HepG2 (cell line): ENCODE results near the gene TUBB4B. TPM values are rescaled to one million over a fixed set of nuclear protein-coding genes. Genes with fewer than 3 reads are reported as not detected.

Experiments used
- AHR ChIP-seq: IDR thresholded peaks from 2 replicates; pipeline ENCODE4 v1.6.1; 2018; ENCODE audit warnings: missing genetic modification reagents, missing compliant biosample characterization
- ARID2 ChIP-seq: sonication (generic); formaldehyde crosslinking; IDR thresholded peaks from 2 replicates; pipeline ENCODE4 v1.8.1; 2022; ENCODE audit warnings: mild to moderate bottlenecking, missing genetic modification reagents, borderline replicate concordance
- ATRX ChIP-seq: sonication (generic); formaldehyde crosslinking; IDR thresholded peaks from 2 replicates; pipeline ENCODE4 v1.4.0; 2020; ENCODE audit warnings: missing genetic modification reagents, borderline replicate concordance
- DMTF1 ChIP-seq: sonication (generic); formaldehyde crosslinking; IDR thresholded peaks from 2 replicates; pipeline ENCODE4 v1.4.0; 2020; ENCODE audit warnings: mild to moderate bottlenecking, missing genetic modification reagents
- FIP1L1 ChIP-seq: fragments of 200-400 bp; formaldehyde crosslinking; IDR thresholded peaks from 2 replicates; pipeline ENCODE4 v1.6.1; 2018; ENCODE audit warnings: low read depth, mild to moderate bottlenecking, low read length, moderate library complexity, borderline replicate concordance; ENCODE audit not compliant: insufficient read depth
- FOXO4 ChIP-seq: sonication (generic); formaldehyde crosslinking; conservative IDR thresholded peaks from 2 replicates; pipeline ENCODE4 v1.8.1; 2023; ENCODE audit warnings: missing genetic modification reagents
- HDAC1 ChIP-seq: sonication (generic); formaldehyde crosslinking; IDR thresholded peaks from 2 replicates; pipeline ENCODE4 v1.5.1; 2020; ENCODE audit warnings: mild to moderate bottlenecking, missing genetic modification reagents
- HDAC2 ChIP-seq: sonication (generic); formaldehyde crosslinking; IDR thresholded peaks from 2 replicates; pipeline ENCODE4 v1.4.0; 2020; ENCODE audit warnings: missing genetic modification reagents
- MAFF ChIP-seq: IDR thresholded peaks from 2 replicates; pipeline ENCODE4 v1.6.1; 2011; ENCODE audit warnings: low read depth, low read length, improper control_type of control experiment
- MATR3 ChIP-seq: sonication (generic); formaldehyde crosslinking; IDR thresholded peaks from 2 replicates; pipeline ENCODE4 v1.4.0; 2020; ENCODE audit warnings: missing genetic modification reagents
- MZF1 ChIP-seq: sonication (generic); formaldehyde crosslinking; IDR thresholded peaks from 2 replicates; pipeline ENCODE4 v1.8.1; 2023; ENCODE audit warnings: mild to moderate bottlenecking, missing genetic modification reagents, borderline replicate concordance
- NKX3-1 ChIP-seq: sonication (generic); formaldehyde crosslinking; IDR thresholded peaks from 2 replicates; pipeline ENCODE4 v1.5.0; 2020; ENCODE audit warnings: missing genetic modification reagents
- PTBP1 ChIP-seq: fragments of 200-400 bp; formaldehyde crosslinking; IDR thresholded peaks from 2 replicates; pipeline ENCODE4 v1.6.1; 2018; ENCODE audit warnings: low read length, low read depth; ENCODE audit not compliant: poor library complexity, severe bottlenecking
- REPIN1 ChIP-seq: sonication (generic); formaldehyde crosslinking; IDR thresholded peaks from 2 replicates; pipeline ENCODE4 v1.8.0; 2022; ENCODE audit warnings: missing genetic modification reagents, low read depth, mild to moderate bottlenecking, borderline replicate concordance
- SRY ChIP-seq: sonication (generic); formaldehyde crosslinking; IDR thresholded peaks from 2 replicates; pipeline ENCODE4 v1.8.0; 2022; ENCODE audit warnings: mild to moderate bottlenecking, missing genetic modification reagents
- STAG1 ChIP-seq: sonication (generic); formaldehyde crosslinking; IDR thresholded peaks from 2 replicates; pipeline ENCODE4 v1.4.0; 2020; ENCODE audit warnings: missing genetic modification reagents
- TEAD3 ChIP-seq: optimal IDR thresholded peaks from 2 replicates; pipeline ENCODE3; 2016; ENCODE audit warnings: borderline replicate concordance
- TRAFD1 ChIP-seq: sonication (generic); formaldehyde crosslinking; IDR thresholded peaks from 2 replicates; pipeline ENCODE4 v1.5.1; 2020; ENCODE audit warnings: missing genetic modification reagents, mild to moderate bottlenecking, borderline replicate concordance
- ZNF326 ChIP-seq: sonication (generic); formaldehyde crosslinking; IDR thresholded peaks from 2 replicates; pipeline ENCODE4 v1.4.0; 2020; ENCODE audit warnings: missing genetic modification reagents, borderline replicate concordance
- ZNF335 ChIP-seq: sonication (generic); formaldehyde crosslinking; IDR thresholded peaks from 2 replicates; pipeline ENCODE4 v1.4.0; 2020; ENCODE audit warnings: missing genetic modification reagents
- ZNF362 ChIP-seq: sonication (generic); formaldehyde crosslinking; IDR thresholded peaks from 2 replicates; pipeline ENCODE4 v1.4.0; 2020; ENCODE audit warnings: missing genetic modification reagents, mild to moderate bottlenecking, borderline replicate concordance
- ZNF543 ChIP-seq: sonication (generic); formaldehyde crosslinking; IDR thresholded peaks from 2 replicates; pipeline ENCODE4 v1.4.0; 2020; ENCODE audit warnings: mild to moderate bottlenecking, missing genetic modification reagents
- ZNF557 ChIP-seq: sonication (generic); formaldehyde crosslinking; IDR thresholded peaks from 2 replicates; pipeline ENCODE4 v1.4.0; 2020; ENCODE audit warnings: missing genetic modification reagents
- polyA plus RNA-seq, 8 experiments: library from polyadenylated mRNA; depleted of rRNA in 3 of 8; stranded (reverse) in 7 of 8; unstranded in 1 of 8; fragments of >200 nt; fragmentation: Illumina TruSeq in 4 of 8; extraction: Trizol in 4 of 8; gene quantifications; 2 replicates each; pipeline versions ENCODE4 v1.2.1 to v1.2.3, GENCODE V29; 2011 to 2016; ENCODE audit warnings: low read depth in 4 of 8, missing spikeins in 1 of 8, mixed read lengths in 1 of 8; ENCODE audit not compliant: insufficient read depth in 1 of 8
- total RNA-seq, 5 experiments: library from RNA; depleted of rRNA; stranded (reverse); fragments of >200 nt; fragmentation: Illumina TruSeq; extraction: Trizol; gene quantifications; 2 replicates each; pipeline ENCODE4 v1.2.3, GENCODE V29; 2016; ENCODE audit warnings: low read depth in 1 of 5

Gene TUBB4B
- total and polyA plus RNA-seq, 2 of the 13 experiments (the other 11 are each of a cell fraction or from before 2014, with no cell fraction given) = 182 to 412 TPM

- TF ChIP-seq STAG1 (CRISPR knock-in tag) (no peak), NKX3-1 (CRISPR knock-in tag) (0 out of 2 replicates have a peak, but pooled peaks have one; percentile 56), HDAC2 (0 out of 2 replicates have a peak, but pooled peaks have one; percentile 32), TEAD3 (CRISPR knock-in tag) (peak; percentile 22), FIP1L1 (no peak), ZNF557 (CRISPR knock-in tag) (0 out of 2 replicates have a peak, but pooled peaks have one; percentile 58), ZNF543 (CRISPR knock-in tag) (peak; percentile 76), HDAC1 (peak; percentile 72), MAFF (peak; percentile 19; the same call in 1 of the 2 replicates), FOXO4 (CRISPR knock-in tag) (no peak), PTBP1 (no peak), AHR (CRISPR knock-in tag) (no peak; the same call in 1 of the 2 replicates), SRY (CRISPR knock-in tag) (peak; percentile 53; the same call in 1 of the 2 replicates), DMTF1 (CRISPR knock-in tag) (0 out of 2 replicates have a peak, but pooled peaks have one; percentile 69), MATR3 (CRISPR knock-in tag) (no peak), MZF1 (CRISPR knock-in tag) (no peak), TRAFD1 (CRISPR knock-in tag) (no peak), ZNF335 (CRISPR knock-in tag) (no peak), ATRX (CRISPR knock-in tag) (no peak), ARID2 (CRISPR knock-in tag) (no peak), REPIN1 (CRISPR knock-in tag) (0 out of 2 replicates have a peak, but pooled peaks have one; percentile 5), ZNF362 (0 out of 2 replicates have a peak, but pooled peaks have one; percentile 14), ZNF326 (CRISPR knock-in tag) (peak; percentile 32; the same call in 1 of the 2 replicates)
Observed at GRCh38 chr9:137229903-137230704, 11.0 kb upstream of the TUBB4B start (continued).
